ENCODE data around the gene KLHL22. TPM values are rescaled to one million over a fixed set of nuclear protein-coding genes. Genes with fewer than 3 reads are reported as not detected.
"Not testable (repeated sequence)": the region's sequence is repeated elsewhere in the genome, so short reads cannot be mapped to it uniquely, and the experiment has no call there.

The KLHL22 gene, protein sequence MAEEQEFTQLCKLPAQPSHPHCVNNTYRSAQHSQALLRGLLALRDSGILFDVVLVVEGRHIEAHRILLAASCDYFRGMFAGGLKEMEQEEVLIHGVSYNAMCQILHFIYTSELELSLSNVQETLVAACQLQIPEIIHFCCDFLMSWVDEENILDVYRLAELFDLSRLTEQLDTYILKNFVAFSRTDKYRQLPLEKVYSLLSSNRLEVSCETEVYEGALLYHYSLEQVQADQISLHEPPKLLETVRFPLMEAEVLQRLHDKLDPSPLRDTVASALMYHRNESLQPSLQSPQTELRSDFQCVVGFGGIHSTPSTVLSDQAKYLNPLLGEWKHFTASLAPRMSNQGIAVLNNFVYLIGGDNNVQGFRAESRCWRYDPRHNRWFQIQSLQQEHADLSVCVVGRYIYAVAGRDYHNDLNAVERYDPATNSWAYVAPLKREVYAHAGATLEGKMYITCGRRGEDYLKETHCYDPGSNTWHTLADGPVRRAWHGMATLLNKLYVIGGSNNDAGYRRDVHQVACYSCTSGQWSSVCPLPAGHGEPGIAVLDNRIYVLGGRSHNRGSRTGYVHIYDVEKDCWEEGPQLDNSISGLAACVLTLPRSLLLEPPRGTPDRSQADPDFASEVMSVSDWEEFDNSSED
- total RNA-seq, result 10 to 100 TPM; 10.4 to 13.2 TPM

DNA sequence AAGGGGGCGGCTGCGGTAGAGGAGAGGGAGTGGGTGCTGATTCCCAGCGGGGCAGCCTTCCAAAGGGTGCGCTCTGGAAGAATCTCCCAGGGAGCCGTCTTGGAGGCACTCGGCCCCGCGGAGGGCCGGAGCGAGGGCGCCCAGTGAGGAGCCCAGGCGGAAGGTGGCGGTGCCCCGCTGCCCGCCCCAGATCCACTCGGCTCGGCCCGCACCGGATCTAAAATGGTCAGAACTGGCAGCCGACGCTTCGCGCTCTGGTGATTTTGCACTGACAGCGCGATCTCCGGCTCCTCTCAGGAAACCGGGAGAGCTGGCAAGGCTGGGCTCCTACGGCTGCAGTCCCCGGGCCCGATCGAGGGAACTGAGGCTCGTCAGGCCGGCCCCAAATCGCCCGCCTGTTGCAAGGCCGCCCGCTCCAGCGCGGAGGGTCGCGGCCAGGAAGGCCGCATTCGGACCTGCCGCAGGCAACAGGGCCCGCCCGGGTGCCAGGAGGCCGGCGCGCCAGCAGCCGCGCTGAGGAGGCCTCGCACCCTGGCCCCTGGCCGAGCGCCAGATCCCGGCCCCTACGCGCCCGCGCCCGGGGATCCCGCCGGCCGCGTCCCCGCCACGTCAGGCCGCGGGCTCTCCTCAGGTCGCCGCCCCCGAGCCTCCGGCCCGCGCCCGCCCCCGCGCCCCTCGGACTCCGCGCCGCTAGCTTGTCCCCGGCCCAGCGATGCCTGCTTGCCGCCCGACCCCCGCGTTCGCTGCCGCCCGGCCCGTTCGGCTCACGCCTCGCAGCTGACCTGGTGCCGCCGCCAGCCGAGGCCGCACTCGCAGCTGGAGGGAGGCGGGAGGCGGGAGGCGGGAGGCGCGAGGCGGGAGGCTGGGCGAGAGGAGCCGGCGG lies at the start of gene KLHL22:
Gene KLHL22 (minus strand): TSS at position 818 of the 883 bp plus-strand sequence. CDS start 6,584 bp downstream, outside the sequence.
- no peaks in the 10 kb centered on the region for H3K27me3 ChIP-seq
- peak within 1 kb of the TSS; percentile 96 for H3K27ac ChIP-seq
- DNase-seq, result peak; percentile 43
- TF ChIP-seq, protein P1, sequence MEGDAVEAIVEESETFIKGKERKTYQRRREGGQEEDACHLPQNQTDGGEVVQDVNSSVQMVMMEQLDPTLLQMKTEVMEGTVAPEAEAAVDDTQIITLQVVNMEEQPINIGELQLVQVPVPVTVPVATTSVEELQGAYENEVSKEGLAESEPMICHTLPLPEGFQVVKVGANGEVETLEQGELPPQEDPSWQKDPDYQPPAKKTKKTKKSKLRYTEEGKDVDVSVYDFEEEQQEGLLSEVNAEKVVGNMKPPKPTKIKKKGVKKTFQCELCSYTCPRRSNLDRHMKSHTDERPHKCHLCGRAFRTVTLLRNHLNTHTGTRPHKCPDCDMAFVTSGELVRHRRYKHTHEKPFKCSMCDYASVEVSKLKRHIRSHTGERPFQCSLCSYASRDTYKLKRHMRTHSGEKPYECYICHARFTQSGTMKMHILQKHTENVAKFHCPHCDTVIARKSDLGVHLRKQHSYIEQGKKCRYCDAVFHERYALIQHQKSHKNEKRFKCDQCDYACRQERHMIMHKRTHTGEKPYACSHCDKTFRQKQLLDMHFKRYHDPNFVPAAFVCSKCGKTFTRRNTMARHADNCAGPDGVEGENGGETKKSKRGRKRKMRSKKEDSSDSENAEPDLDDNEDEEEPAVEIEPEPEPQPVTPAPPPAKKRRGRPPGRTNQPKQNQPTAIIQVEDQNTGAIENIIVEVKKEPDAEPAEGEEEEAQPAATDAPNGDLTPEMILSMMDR (IDR thresholded peaks at IDR 0.05), result no peak
- intact Hi-C loops (cut with DNase I), result loop anchor here (5.0 to 10.0 kb wide), 2 partner anchors 60 to 67 kb away; partner anchors contain the start of gene SCARF2
- H3K4me1 ChIP-seq, result no peaks in the 10 kb centered on the region
- no peaks in the 10 kb centered on the region for H3K36me3 ChIP-seq
- no peaks in the 10 kb centered on the region for H3K9me3 ChIP-seq
- H3K4me3 ChIP-seq, result peak within 1 kb of the TSS; percentile 60
- H3K9ac ChIP-seq (ENCODE audit: low read depth in 2 of 2, low read length in 2 of 2), result peak within 1 kb of the TSS; percentile 89 to 97

- DNase-seq; H3K4me3 ChIP-seq; intact Hi-C loops (cut with DNase I); H3K4me1 ChIP-seq; H3K27me3 ChIP-seq; H3K9me3 ChIP-seq; H3K9ac ChIP-seq (ENCODE audit: low read depth in 2 of 2, low read length in 2 of 2); H3K36me3 ChIP-seq; H3K27ac ChIP-seq: not testable (repeated sequence)
Observed at GRCh38 chr22:20545318-20545634, 49.7 kb upstream of the KLHL22 start.

GRCh38 chr22:20542736-20543135 lies 47.1 kb upstream of the KLHL22 start:
- no peaks in the 10 kb centered on the region for H3K36me3 ChIP-seq
- H3K27me3 ChIP-seq, result no peaks in the 10 kb centered on the region
- H3K9me3 ChIP-seq, result no peaks in the 10 kb centered on the region
- H3K4me1 ChIP-seq, result no peaks in the 10 kb centered on the region
- H3K27ac ChIP-seq, result no peak overlapping the region
- intact Hi-C loops (cut with DNase I), result no loop called here
- no peak overlapping the region for H3K9ac ChIP-seq (ENCODE audit: low read depth in 2 of 2, low read length in 2 of 2)
- no peak overlapping the region for H3K4me3 ChIP-seq
- no peak for DNase-seq
- TF ChIP-seq, protein P1 (IDR thresholded peaks at IDR 0.05), result no peak

GRCh38 chr22:20542055-20542454 lies 46.5 kb upstream of the KLHL22 start:
- intact Hi-C loops (cut with DNase I), result no loop called here
- DNase-seq, result no peak
- TF ChIP-seq, protein P1 (IDR thresholded peaks at IDR 0.05), result no peak
- Histone ChIP-seq H3K4me3 (no peak overlapping the region), H3K4me1 (no peaks in the 10 kb centered on the region), H3K9me3 (no peaks in the 10 kb centered on the region), H3K36me3 (peaks cover 6% of the 10 kb centered on the region), H3K27ac (no peak overlapping the region), H3K9ac (ENCODE audit: low read depth in 2 of 2, low read length in 2 of 2) (no peak overlapping the region), H3K27me3 (no peaks in the 10 kb centered on the region)

DNA sequence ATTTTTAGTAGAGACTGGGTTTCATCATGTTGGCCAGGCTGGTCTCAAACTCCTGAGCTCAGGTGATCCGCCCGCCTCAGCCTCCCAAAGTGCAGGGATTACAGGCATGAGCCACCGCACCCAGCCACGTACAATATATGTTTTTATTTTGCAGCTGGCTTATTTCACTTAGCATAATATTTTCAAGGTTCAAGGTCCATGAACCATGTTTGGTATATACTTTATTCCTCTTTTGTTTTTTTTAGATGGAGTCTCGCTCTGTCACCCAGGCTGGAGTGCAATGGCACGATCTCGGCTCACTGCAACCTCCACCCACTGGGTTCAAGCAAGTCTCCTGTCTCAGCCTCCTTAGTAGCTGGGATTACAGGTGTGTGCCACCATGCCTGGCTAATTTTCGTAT lies 43.3 kb upstream of the KLHL22 start:
- DNase-seq; H3K4me1 ChIP-seq; intact Hi-C loops (cut with DNase I); H3K4me3 ChIP-seq; H3K27me3 ChIP-seq; H3K27ac ChIP-seq; H3K9ac ChIP-seq (ENCODE audit: low read depth in 2 of 2, low read length in 2 of 2); H3K9me3 ChIP-seq; H3K36me3 ChIP-seq: not testable (repeated sequence)

DNA sequence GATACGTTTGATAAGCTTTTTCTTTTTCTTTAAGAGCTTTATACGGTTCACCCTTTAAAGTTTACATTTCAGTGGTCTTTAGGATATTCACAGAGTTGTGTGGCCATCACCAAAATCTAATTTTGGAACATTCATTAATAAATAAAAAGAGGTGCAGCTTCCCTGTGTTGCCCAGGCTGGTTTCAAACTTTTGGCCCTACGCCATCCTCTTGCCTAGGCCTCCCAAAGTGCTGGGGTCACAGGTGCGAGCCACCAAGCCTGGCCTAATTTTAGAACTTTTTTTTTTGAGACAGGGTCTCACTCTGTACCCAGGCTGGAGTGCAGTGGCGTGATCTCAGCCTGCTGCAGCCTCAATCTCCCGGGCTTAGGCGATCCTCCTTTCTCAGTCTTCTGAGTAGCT lies 42.4 kb upstream of the KLHL22 start:
- intact Hi-C loops (cut with DNase I), result no loop called here
- Histone ChIP-seq H3K9me3 (no peaks in the 10 kb centered on the region), H3K36me3 (peaks cover 8% of the 10 kb centered on the region), H3K27me3 (no peaks in the 10 kb centered on the region), H3K4me3 (no peak overlapping the region), H3K4me1 (no peaks in the 10 kb centered on the region), H3K27ac (no peak overlapping the region), H3K9ac (ENCODE audit: low read depth in 2 of 2, low read length in 2 of 2) (no peak overlapping the region)
- no peak for DNase-seq
- TF ChIP-seq, protein P1 (IDR thresholded peaks at IDR 0.05), result no peak
